H9 (cell line): ENCODE results near the gene MAP3K2. TPM values are rescaled to one million over a fixed set of nuclear protein-coding genes. Genes with fewer than 3 reads are reported as not detected.

Source experiments
- DNase-seq: peaks from one replicate; pipeline ENCODE4 v3.0.0-alpha.2; 2017
- H2AFZ ChIP-seq: one replicate; pipeline ENCODE4 v1.6.1; 2013; ENCODE audit warnings: mild to moderate bottlenecking, low read length, control low read depth, moderate library complexity
- H2AK5ac ChIP-seq: 2 replicates; pipeline ENCODE4 v1.6.1; 2013; ENCODE audit warnings: low read length, control low read depth, mixed read lengths; ENCODE audit not compliant: insufficient read length
- H2BK120ac ChIP-seq: one replicate; pipeline ENCODE4 v1.6.1; 2013; ENCODE audit warnings: low read depth, mild to moderate bottlenecking, low read length, control low read depth, inconsistent platforms; ENCODE audit not compliant: poor library complexity, severe bottlenecking
- H2BK12ac ChIP-seq: 2 replicates; pipeline ENCODE4 v1.6.1; 2013; ENCODE audit warnings: low read length, control low read depth, mixed read lengths, low read depth; ENCODE audit not compliant: insufficient read length
- H2BK15ac ChIP-seq: 2 replicates; pipeline ENCODE4 v1.6.1; 2013; ENCODE audit warnings: low read depth, low read length, control low read depth
- H2BK20ac ChIP-seq: one replicate; pipeline ENCODE4 v1.6.1; 2013; ENCODE audit warnings: low read depth, mild to moderate bottlenecking, low read length, control low read depth, inconsistent platforms; ENCODE audit not compliant: poor library complexity, severe bottlenecking
- H2BK5ac ChIP-seq: 2 replicates; pipeline ENCODE4 v1.6.1; 2013; ENCODE audit warnings: low read length, control low read depth, mixed read lengths; ENCODE audit not compliant: insufficient read length
- H3K14ac ChIP-seq: 2 replicates; pipeline ENCODE4 v1.6.1; 2013; ENCODE audit warnings: low read length, control low read depth; ENCODE audit not compliant: insufficient read depth
- H3K18ac ChIP-seq: 2 replicates; pipeline ENCODE4 v1.6.1; 2013; ENCODE audit warnings: low read depth, mild to moderate bottlenecking, mixed read lengths, low read length, control low read depth; ENCODE audit not compliant: insufficient read length
- H3K23ac ChIP-seq: 2 replicates; pipeline ENCODE4 v1.6.1; 2013; ENCODE audit warnings: low read length, control low read depth, mixed read lengths, low read depth; ENCODE audit not compliant: insufficient read length
- H3K23me2 ChIP-seq: 2 replicates; pipeline ENCODE4 v1.6.1; 2013; ENCODE audit warnings: low read depth, mild to moderate bottlenecking, mixed read lengths, low read length, control low read depth; ENCODE audit not compliant: insufficient read length, poor library complexity, severe bottlenecking
- H3K27ac ChIP-seq: 2 replicates; pipeline ENCODE4 v1.5.1; 2013; ENCODE audit warnings: low read length, control low read depth, mixed read lengths, low read depth; ENCODE audit not compliant: insufficient read length
- H3K27me3 ChIP-seq: 2 replicates; pipeline ENCODE4 v1.6.1; 2013; ENCODE audit warnings: low read length, control low read depth, inconsistent platforms; ENCODE audit not compliant: insufficient read depth
- H3K4ac ChIP-seq: 2 replicates; pipeline ENCODE4 v1.6.1; 2013; ENCODE audit warnings: low read depth, mild to moderate bottlenecking, control low read depth, inconsistent platforms, low read length, moderate library complexity
- H3K4me1 ChIP-seq: 2 replicates; pipeline ENCODE4 v1.6.1; 2013; ENCODE audit warnings: low read length, control low read depth, inconsistent platforms; ENCODE audit not compliant: insufficient read depth
- H3K4me2 ChIP-seq: 2 replicates; pipeline ENCODE4 v1.6.1; 2013; ENCODE audit warnings: low read length, control low read depth, mixed read lengths; ENCODE audit not compliant: insufficient read length, insufficient read depth
- H3K56ac ChIP-seq: 2 replicates; pipeline ENCODE4 v1.6.1; 2013; ENCODE audit warnings: low read depth, mild to moderate bottlenecking, mixed read lengths, low read length, control low read depth; ENCODE audit not compliant: insufficient read length
- H3K79me1 ChIP-seq: 2 replicates; pipeline ENCODE4 v1.6.1; 2013; ENCODE audit warnings: low read depth, mild to moderate bottlenecking, moderate library complexity, low read length, control low read depth, inconsistent platforms; ENCODE audit not compliant: insufficient read depth, poor library complexity, severe bottlenecking
- H3K79me2 ChIP-seq: 2 replicates; pipeline ENCODE4 v1.6.1; 2013; ENCODE audit warnings: low read length, control low read depth, inconsistent platforms; ENCODE audit not compliant: insufficient read depth
- H3K9ac ChIP-seq: 2 replicates; pipeline ENCODE4 v1.6.1; 2013; ENCODE audit warnings: low read length, control low read depth, mixed read lengths; ENCODE audit not compliant: insufficient read length; ENCODE audit errors: extremely low read depth
- H3K9me3 ChIP-seq: one replicate; pipeline ENCODE4 v1.6.1; 2013; ENCODE audit warnings: low read depth, low read length, inconsistent platforms; ENCODE audit not compliant: control insufficient read depth
- H3T11ph ChIP-seq: one replicate; pipeline ENCODE4 v1.6.1; 2013; ENCODE audit warnings: mild to moderate bottlenecking, low read length, control low read depth, inconsistent platforms
- H4K20me1 ChIP-seq: one replicate; pipeline ENCODE4 v1.6.1; 2013; ENCODE audit not compliant: control insufficient read depth, insufficient read length, insufficient read depth
- H4K5ac ChIP-seq: 2 replicates; pipeline ENCODE4 v1.6.1; 2013; ENCODE audit warnings: low read depth, mild to moderate bottlenecking, mixed read lengths, low read length, control low read depth; ENCODE audit not compliant: insufficient read length
- H4K8ac ChIP-seq: replicated peaks from 2 replicates; pipeline ENCODE4 v1.6.1; 2013; ENCODE audit warnings: low read length, control low read depth, mixed read lengths, low read depth; ENCODE audit not compliant: insufficient read length
- H4K91ac ChIP-seq: 2 replicates; pipeline ENCODE4 v1.6.1; 2013; ENCODE audit warnings: low read depth, mild to moderate bottlenecking, moderate library complexity, mixed read lengths, low read length, control low read depth; ENCODE audit not compliant: insufficient read length
- H3K27ac Mint-ChIP-seq, 3 experiments: 2 replicates in 2 of 3; 3 replicates in 1 of 3; pipeline ENCODE4 v1.8.0; 2020 to 2021; ENCODE audit warnings: mixed read lengths in 3 of 3, mild to moderate bottlenecking in 1 of 3, moderate library complexity in 1 of 3
- H3K27me3 Mint-ChIP-seq: 2 replicates; pipeline ENCODE4 v1.8.0; 2021; ENCODE audit warnings: low read depth, mild to moderate bottlenecking, moderate library complexity, mixed read lengths
- H3K36me3 Mint-ChIP-seq, 3 experiments: 2 replicates in 2 of 3; 3 replicates in 1 of 3; pipeline ENCODE4 v1.8.0; 2020 to 2021; ENCODE audit warnings: low read depth in 3 of 3, mixed read lengths in 3 of 3; ENCODE audit not compliant: insufficient read depth in 1 of 3
- H3K4me1 Mint-ChIP-seq, 2 experiments: 2 replicates each; pipeline ENCODE4 v1.8.0; 2020; ENCODE audit warnings: mixed read lengths in 2 of 2
- H3K4me3 Mint-ChIP-seq, 2 experiments: 2 replicates in 1 of 2; 3 replicates in 1 of 2; pipeline ENCODE4 v1.8.0; 2020 to 2021; ENCODE audit warnings: mild to moderate bottlenecking in 2 of 2, mixed read lengths in 2 of 2, moderate library complexity in 1 of 2
- H3K9me3 Mint-ChIP-seq, 2 experiments: 2 replicates in 1 of 2; 3 replicates in 1 of 2; pipeline ENCODE4 v1.8.0; 2020; ENCODE audit warnings: mild to moderate bottlenecking in 2 of 2, mixed read lengths in 2 of 2, moderate library complexity in 1 of 2
- WGBS: extraction: QIAGEN DNeasy Blood & Tissue Kit; methylation state at CpG from one replicate; pipeline ENCODE4 v1.1.7; 2013; ENCODE audit warnings: missing lambda C conversion rate, low lambda C conversion rate, mixed read lengths; ENCODE audit not compliant: insufficient read length; ENCODE audit errors: extremely low coverage; 5-methylcytosine and 5-hydroxymethylcytosine counted together
- total RNA-seq: library from RNA; stranded (reverse); gene quantifications from 2 replicates; pipeline ENCODE4 v1.2.1, GENCODE V29; 2021
- TF ChIP-seq, protein P1 (sequence below): fragments of 200-600 bp; sonication (generic); conservative IDR thresholded peaks from 3 replicates; pipeline ENCODE4 v1.8.0; 2021; ENCODE audit warnings: antibody characterized with exemption, mild to moderate bottlenecking

The MAP3K2 gene
- total RNA-seq, 1 experiment from 2014 or later, result 25.8 TPM

DNA sequence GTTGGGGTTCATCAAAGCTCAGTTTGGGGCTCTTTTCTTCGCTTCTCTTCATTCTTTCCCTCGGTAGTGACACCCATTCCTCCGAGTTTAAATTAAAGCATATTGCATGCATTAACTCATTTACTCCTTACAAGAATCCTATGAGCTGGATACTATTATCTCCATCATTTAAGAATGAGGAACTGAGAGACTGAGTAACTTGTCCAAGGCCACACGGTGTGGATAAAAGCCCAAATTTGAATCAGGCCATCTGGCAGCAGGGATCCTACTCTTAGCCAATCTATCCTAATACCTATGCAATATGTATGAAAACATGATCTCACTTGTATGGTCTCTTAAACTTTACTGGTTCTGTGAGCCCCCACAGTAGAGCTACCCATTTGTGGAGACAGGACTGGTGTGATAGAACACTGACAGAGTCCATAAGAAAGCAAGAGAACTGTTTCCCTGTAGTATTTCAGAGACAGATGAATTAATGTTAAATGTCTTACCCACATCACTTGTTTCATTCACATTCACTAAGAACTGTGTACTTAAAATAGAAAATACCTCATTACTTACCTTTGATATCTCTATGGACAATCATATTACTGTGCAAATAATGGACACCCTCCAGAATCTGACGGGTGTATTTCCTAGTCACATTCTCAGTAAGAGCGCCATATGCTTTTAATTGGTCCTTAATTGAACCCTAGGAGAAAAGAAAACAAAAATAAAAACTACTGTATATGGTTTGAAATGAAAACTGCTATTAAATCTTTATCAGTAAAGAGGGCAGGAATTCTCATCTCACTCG, 73.4 kb downstream of the MAP3K2 start:
- no peak overlapping the region for H4K5ac ChIP-seq
- no peaks in the 10 kb centered on the region for H3K79me1 ChIP-seq
- no peak for DNase-seq
- H2BK5ac ChIP-seq, result no peak overlapping the region
- H4K8ac ChIP-seq, result no peak overlapping the region
- no CpG with 5 or more reads among the region's 7 CpGs for WGBS
- no peak overlapping the region for H2BK12ac ChIP-seq
- no peaks in the 10 kb centered on the region for H3K79me2 ChIP-seq
- no peak overlapping the region for H3T11ph ChIP-seq
- no peak overlapping the region for H3K56ac ChIP-seq
- no peak overlapping the region for H3K23ac ChIP-seq
- H3K4me1 ChIP-seq, result no peaks in the 10 kb centered on the region
- no peak overlapping the region for H2BK15ac ChIP-seq
- H3K18ac ChIP-seq, result no peak overlapping the region
- no peak overlapping the region for H3K27ac ChIP-seq
- H4K20me1 ChIP-seq, result no peaks in the 10 kb centered on the region
- H2BK20ac ChIP-seq, result no peak overlapping the region
- Mint-ChIP-seq H3K9me3 (no peaks in the 10 kb centered on the region), H3K4me1 (no peaks in the 10 kb centered on the region), H3K27ac (no peak overlapping the region), H3K27me3 (no peaks in the 10 kb centered on the region), H3K36me3 (peaks cover 8 to 36% (median 36%) of the 10 kb centered on the region in 3 experiments; a peak in 6 of 7 replicates), H3K4me3 (no peak overlapping the region)
- TF ChIP-seq, protein P1, sequence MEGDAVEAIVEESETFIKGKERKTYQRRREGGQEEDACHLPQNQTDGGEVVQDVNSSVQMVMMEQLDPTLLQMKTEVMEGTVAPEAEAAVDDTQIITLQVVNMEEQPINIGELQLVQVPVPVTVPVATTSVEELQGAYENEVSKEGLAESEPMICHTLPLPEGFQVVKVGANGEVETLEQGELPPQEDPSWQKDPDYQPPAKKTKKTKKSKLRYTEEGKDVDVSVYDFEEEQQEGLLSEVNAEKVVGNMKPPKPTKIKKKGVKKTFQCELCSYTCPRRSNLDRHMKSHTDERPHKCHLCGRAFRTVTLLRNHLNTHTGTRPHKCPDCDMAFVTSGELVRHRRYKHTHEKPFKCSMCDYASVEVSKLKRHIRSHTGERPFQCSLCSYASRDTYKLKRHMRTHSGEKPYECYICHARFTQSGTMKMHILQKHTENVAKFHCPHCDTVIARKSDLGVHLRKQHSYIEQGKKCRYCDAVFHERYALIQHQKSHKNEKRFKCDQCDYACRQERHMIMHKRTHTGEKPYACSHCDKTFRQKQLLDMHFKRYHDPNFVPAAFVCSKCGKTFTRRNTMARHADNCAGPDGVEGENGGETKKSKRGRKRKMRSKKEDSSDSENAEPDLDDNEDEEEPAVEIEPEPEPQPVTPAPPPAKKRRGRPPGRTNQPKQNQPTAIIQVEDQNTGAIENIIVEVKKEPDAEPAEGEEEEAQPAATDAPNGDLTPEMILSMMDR, result no peak
- no peak overlapping the region for H2BK120ac ChIP-seq
- H2AK5ac ChIP-seq, result no peak overlapping the region
- H3K4me2 ChIP-seq, result no peak overlapping the region
- no peaks in the 10 kb centered on the region for H3K23me2 ChIP-seq
- H4K91ac ChIP-seq, result no peak overlapping the region
- H3K14ac ChIP-seq, result no peak overlapping the region
- no peak overlapping the region for H2AFZ ChIP-seq
- H3K27me3 ChIP-seq, result no peaks in the 10 kb centered on the region
- no peak overlapping the region for H3K9ac ChIP-seq
- H3K9me3 ChIP-seq, result no peaks in the 10 kb centered on the region
- H3K4ac ChIP-seq, result no peak overlapping the region
